Breast epithelium (tissue), 4 donors: ENCODE measurements around the gene SFMBT2. TPM values are rescaled to one million over a fixed set of nuclear protein-coding genes. Genes with fewer than 3 reads are reported as not detected.
A peak's percentile ranks its signal among the peaks of the same experiment; 100 is the strongest.
"Not testable (repeated sequence)": the region's sequence is repeated elsewhere in the genome, so short reads cannot be mapped to it uniquely, and the experiment has no call there.

Experiments
- DNase-seq, 2 donors: peaks; one replicate each; pipeline ENCODE4 v3.0.0-alpha.2; 2019; ENCODE audit warnings: low spot score in 2 of 2
- H3K27ac ChIP-seq, 2 donors: fragments of 200-600 bp; sonication (generic) in 1 of 2; one replicate each; pipeline ENCODE4 v1.5.1; 2016 to 2019; ENCODE audit warnings: mild to moderate bottlenecking in 1 of 2
- H3K27me3 ChIP-seq, 2 donors: fragments of 200-600 bp; sonication (generic) in 1 of 2; one replicate each; pipeline versions ENCODE4 v1.5.1 to v1.6.0; 2017 to 2019; ENCODE audit warnings: control low read depth in 1 of 2, mild to moderate bottlenecking in 1 of 2
- H3K36me3 ChIP-seq: fragments of 200-600 bp; one replicate; pipeline ENCODE4 v1.5.1; 2019
- H3K4me1 ChIP-seq, 2 donors: fragments of 200-600 bp; sonication (generic); one replicate each; pipeline ENCODE4 v1.5.1; 2016 to 2019; ENCODE audit warnings: control low read depth in 1 of 2
- H3K4me3 ChIP-seq, 3 donors: fragments of 200-600 bp; sonication (generic); 1 replicate in 2 of 3; 2 replicates in 1 of 3; pipeline ENCODE4 v1.5.1; 2016 to 2019; ENCODE audit warnings: mild to moderate bottlenecking in 3 of 3, moderate library complexity in 2 of 3
- H3K9me3 ChIP-seq, 2 donors: fragments of 200-600 bp; sonication (generic) in 1 of 2; one replicate each; pipeline ENCODE4 v1.5.1; 2016 to 2019; ENCODE audit warnings: control low read depth in 1 of 2
- POLR2A ChIP-seq: fragments of 450-650 bp; IDR thresholded peaks from one replicate; pipeline ENCODE4 v1.6.1; 2016; ENCODE audit warnings: antibody characterized with exemption, mild to moderate bottlenecking, moderate library complexity
- POLR2AphosphoS5 ChIP-seq, 3 donors: sonication (generic); formaldehyde crosslinking; IDR thresholded peaks; one replicate each; pipeline ENCODE4 v1.6.1; 2017; ENCODE audit warnings: antibody characterized with exemption in 3 of 3
- intact Hi-C: fragments of 100-400 bp; cut with DNase I; formaldehyde crosslinking; loops from one replicate; pipeline ENCODE4 v1.15.1; 2023; ENCODE audit warnings: low total_unique reads
- total RNA-seq, 3 donors: library from RNA; depleted of rRNA; stranded (reverse); fragments of >200 nt; gene quantifications; one replicate each; pipeline ENCODE4 v1.1.0, GENCODE V29; 2016
- TF ChIP-seq, protein P1 (sequence below), 3 donors: fragments of 450-650 bp; IDR thresholded peaks; one replicate each; pipeline ENCODE4 v1.5.1; 2016 to 2017; ENCODE audit warnings: antibody characterized with exemption in 3 of 3, mild to moderate bottlenecking in 3 of 3, moderate library complexity in 3 of 3

The SFMBT2 gene
- total RNA-seq, 3 donors from 2014 or later: 3.5 to 32.8 (median 22.8) TPM

DNA sequence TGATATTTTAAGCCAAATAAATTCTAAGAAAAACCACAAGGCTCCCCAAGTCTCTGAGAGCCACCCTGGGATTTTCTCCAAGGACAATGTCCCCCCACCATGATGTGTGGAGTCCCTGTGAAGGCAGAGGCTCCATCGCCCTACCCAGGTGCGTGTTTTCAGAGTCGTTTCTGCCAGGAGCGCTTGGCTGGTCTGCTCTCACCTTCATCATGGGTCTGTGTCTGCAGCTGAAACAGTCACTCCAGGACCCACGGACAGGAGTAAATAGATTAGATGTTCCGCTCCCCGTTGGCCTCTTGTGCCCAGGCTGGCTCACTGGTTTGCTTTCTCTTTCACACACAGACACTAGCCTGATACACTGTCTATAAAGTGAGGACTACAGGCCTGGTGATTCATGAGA, 217.5 kb downstream of the SFMBT2 start:
- TF ChIP-seq, protein P1, sequence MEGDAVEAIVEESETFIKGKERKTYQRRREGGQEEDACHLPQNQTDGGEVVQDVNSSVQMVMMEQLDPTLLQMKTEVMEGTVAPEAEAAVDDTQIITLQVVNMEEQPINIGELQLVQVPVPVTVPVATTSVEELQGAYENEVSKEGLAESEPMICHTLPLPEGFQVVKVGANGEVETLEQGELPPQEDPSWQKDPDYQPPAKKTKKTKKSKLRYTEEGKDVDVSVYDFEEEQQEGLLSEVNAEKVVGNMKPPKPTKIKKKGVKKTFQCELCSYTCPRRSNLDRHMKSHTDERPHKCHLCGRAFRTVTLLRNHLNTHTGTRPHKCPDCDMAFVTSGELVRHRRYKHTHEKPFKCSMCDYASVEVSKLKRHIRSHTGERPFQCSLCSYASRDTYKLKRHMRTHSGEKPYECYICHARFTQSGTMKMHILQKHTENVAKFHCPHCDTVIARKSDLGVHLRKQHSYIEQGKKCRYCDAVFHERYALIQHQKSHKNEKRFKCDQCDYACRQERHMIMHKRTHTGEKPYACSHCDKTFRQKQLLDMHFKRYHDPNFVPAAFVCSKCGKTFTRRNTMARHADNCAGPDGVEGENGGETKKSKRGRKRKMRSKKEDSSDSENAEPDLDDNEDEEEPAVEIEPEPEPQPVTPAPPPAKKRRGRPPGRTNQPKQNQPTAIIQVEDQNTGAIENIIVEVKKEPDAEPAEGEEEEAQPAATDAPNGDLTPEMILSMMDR (IDR thresholded peaks at IDR 0.05): no peak
- no peak for TF ChIP-seq POLR2A
- no peak for TF ChIP-seq POLR2AphosphoS5 (IDR thresholded peaks at IDR 0.05)
- Histone ChIP-seq H3K27ac (no peak overlapping the region), H3K9me3 (peaks cover 8 to 10% of the 10 kb centered on the region in 2 donors), H3K4me1 (no peaks in the 10 kb centered on the region), H3K4me3 (no peak overlapping the region), H3K36me3 (no peaks in the 10 kb centered on the region), H3K27me3 (no peaks in the 10 kb centered on the region)
- intact Hi-C loops: no loop called here
- no peak for DNase-seq

DNA sequence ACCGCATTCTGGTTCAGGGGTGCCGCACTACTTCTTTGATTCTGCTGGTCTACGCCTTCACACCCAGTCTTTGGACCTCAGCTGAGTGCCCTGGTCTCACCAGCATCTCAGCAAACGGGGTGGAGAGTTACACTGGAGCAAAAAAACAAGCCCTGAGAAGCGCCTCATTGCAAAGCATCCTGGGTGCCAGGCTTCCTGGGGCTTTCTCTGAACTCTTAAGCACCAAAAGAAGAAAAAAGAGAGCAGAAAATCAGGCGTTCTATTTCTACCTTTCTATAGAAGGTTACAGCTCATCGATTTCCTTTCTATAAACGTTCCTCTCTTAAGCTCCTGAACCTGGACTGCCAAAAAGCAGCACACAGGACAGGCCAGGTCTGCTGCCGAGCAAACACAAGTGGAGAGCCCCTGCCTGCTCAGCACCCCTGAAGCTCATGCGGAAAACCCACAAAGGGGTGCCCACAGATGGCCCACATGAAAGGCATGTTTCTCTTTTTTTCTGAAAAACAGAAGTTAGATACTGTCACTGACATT, 217.9 kb downstream of the SFMBT2 start:
- H3K27ac ChIP-seq: peak overlapping the region in 1 of 2 donors; percentile 48
- no peaks in the 10 kb centered on the region for H3K36me3 ChIP-seq
- no peaks in the 10 kb centered on the region for H3K27me3 ChIP-seq
- intact Hi-C loops: no loop called here
- H3K4me1 ChIP-seq: no peaks in the 10 kb centered on the region
- TF ChIP-seq POLR2A (no peak), POLR2AphosphoS5 (IDR thresholded peaks at IDR 0.05) (no peak)
- TF ChIP-seq, protein P1 (IDR thresholded peaks at IDR 0.05): no peak
- DNase-seq: no peak
- H3K4me3 ChIP-seq: no peak overlapping the region
- H3K9me3 ChIP-seq: peaks cover 8 to 10% of the 10 kb centered on the region in 2 donors

DNA sequence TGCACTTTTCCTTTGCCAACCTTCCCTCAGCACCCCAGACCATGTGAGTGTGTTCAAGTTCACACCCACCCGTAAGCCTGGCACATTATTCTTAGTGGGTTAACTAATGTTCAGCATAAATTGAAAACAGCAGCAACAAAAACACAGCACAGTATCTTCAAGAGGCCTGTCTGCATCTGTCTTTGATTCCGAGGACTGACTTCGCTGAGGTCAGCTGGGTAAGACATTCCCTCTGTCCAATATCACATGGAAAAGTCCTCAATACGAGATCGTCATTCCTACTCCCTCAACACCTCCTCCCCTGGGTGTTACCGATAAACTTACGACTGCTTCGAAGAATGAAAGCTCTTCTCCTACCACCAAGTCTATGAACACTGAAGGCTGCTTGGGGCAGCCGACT, 218.8 kb downstream of the SFMBT2 start:
- Histone ChIP-seq H3K27ac (peak overlapping the region in 1 of 2 donors; percentile 48), H3K4me3 (no peak overlapping the region), H3K9me3 (peaks cover 8 to 10% of the 10 kb centered on the region in 2 donors), H3K4me1 (no peaks in the 10 kb centered on the region), H3K36me3 (no peaks in the 10 kb centered on the region), H3K27me3 (no peaks in the 10 kb centered on the region)
- intact Hi-C loops: no loop called here
- DNase-seq: no peak
- TF ChIP-seq, protein P1 (IDR thresholded peaks at IDR 0.05): no peak
- TF ChIP-seq POLR2AphosphoS5 (IDR thresholded peaks at IDR 0.05): no peak
- TF ChIP-seq POLR2A: no peak

DNA sequence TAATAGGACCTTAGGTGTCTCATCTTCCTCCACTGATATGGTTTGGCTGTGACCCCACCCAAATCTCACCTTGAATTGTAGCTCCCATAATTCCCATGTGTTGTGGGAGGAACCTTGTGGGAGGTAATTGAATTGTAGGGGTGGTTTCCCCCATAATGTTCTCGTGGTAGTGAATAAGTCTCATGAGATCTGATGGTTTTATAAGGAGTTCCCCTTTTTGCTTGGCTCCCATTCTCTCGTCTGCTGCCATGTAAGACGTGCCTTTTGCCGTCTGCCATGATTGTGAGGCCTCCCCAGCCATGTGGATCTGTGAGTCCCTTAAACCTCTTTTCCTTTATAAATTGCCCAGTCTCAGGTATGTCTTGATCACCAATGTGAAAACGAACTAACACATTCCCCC, 220.1 kb downstream of the SFMBT2 start:
- H3K4me3 ChIP-seq: not testable (repeated sequence)

DNA sequence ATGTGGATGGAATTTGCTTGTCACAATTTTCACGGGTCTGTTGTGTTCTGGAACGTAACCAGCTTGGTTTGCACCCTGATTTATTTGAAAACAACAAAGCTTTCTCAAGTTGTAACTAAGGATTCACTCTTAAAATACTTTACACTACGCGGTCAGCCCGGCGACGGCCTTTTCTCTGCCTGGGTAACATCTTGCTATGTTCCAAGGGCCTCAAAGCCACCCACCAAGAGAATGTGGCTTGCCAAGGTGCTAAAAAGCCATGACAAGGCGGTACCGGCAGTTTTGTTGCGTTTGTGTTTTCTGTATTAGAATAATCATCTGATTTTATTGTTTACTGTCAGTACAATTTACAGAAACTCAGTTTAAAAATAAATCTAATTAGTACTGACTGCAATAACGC, 220.9 kb downstream of the SFMBT2 start:
- no peaks in the 10 kb centered on the region for H3K27me3 ChIP-seq
- H3K4me3 ChIP-seq: no peak overlapping the region
- peaks cover 0 to 2% of the 10 kb centered on the region in 2 donors for H3K9me3 ChIP-seq
- H3K4me1 ChIP-seq: no peaks in the 10 kb centered on the region
- DNase-seq: no peak
- no peak overlapping the region for H3K27ac ChIP-seq
- H3K36me3 ChIP-seq: no peaks in the 10 kb centered on the region
- TF ChIP-seq, protein P1 (IDR thresholded peaks at IDR 0.05): no peak
- TF ChIP-seq POLR2AphosphoS5 (IDR thresholded peaks at IDR 0.05): no peak
- intact Hi-C loops: no loop called here

More for the DNA sequence above, 220.1 kb downstream of the SFMBT2 start:
- H3K9me3 ChIP-seq, H3K36me3 ChIP-seq, H3K27me3 ChIP-seq, intact Hi-C loops, H3K4me1 ChIP-seq, DNase-seq, H3K27ac ChIP-seq: not testable (repeated sequence)
